Stimulated activated CD4-positive, alpha-beta T cell treated with anti-CD3 and anti-CD28 coated beads, Interleukin-1b, Interleukin-23, amount 100 ng/mL, for 24 hours (primary cell): ENCODE data around the gene ZC3H12C.
"Not testable (repeated sequence)": the region's sequence is repeated elsewhere in the genome, so short reads cannot be mapped to it uniquely, and the experiment has no call there.

ENCODE experiments used
- DNase-seq, 4 experiments: peaks; one replicate each; pipeline ENCODE4 v3.0.0-alpha.2; 2020; ENCODE audit warnings: low read depth in 4 of 4, low spot score in 1 of 4

Gene ZC3H12C

DNA sequence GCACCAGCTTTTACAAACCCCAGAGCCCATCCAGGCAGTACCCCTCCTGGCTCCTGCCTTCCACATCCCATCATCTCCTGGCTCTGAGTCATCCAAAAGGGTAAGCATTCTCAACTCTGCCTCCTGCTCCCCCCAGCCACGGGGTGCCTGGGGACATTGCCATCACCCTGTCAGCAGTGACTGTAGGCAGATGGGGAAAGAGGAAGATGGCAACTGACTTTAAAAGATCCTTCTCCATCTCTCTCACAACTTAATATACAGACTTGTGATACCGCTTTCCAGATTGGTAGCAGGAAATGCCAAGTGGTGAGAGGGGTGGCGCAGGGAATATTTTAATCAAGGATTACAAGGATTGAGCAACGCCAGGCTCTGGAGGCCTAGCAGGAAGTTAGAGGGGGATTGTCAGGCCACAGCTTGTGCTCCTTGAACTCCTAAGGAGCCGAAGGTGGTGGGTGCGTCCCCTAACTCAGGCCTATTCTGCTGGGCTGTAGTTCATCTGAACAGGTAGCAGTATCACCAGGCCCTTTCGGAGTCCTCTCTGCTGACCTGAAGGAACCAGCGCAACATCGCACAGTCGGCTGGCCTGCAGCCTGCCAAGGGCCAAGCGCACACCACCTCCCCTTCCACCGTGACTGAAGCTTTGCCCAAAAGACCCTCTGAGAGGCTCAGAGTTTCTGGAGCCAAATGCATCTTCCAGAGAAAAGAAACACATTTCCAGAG lies 83.3 kb downstream of the ZC3H12C start:
- no peak for DNase-seq

DNA sequence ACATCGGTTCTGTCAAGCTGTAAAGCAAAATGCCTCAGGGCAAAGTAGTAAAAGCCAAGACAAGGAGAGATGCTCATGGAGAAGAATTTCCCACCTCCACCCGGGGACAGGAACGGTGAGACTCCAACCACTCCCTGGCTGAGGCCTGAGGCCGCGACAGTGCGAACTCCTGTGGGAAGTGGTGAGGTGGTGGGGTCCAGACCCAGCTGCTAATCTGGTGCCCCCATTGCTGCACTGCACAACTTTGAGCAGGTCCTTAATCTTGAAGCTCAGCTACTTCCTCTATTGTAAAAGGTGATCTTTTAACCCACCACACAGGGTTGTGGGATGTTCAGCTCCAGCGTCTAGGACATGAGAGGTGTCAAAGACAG lies 83.9 kb downstream of the ZC3H12C start:
- no peak for DNase-seq

DNA sequence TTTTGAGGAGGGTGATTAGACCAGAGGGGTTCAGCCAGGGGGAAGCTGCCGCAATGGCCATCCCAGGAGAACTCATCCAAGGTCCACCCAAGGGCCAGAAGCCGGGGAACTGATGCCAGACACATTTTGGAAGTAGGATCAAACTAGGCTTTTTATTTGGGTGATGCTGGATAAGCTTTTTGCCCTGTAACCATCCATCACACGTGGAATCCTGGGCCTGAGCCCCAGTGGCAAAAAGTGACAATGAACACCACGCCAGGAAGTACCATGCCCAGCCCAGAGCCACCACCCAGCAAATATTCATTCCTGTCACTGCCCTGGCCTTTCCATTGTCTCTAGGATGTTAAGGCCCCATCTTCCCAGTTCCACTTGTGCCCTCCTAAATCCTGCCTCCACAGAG lies 85.9 kb downstream of the ZC3H12C start:
- no peak for DNase-seq

DNA sequence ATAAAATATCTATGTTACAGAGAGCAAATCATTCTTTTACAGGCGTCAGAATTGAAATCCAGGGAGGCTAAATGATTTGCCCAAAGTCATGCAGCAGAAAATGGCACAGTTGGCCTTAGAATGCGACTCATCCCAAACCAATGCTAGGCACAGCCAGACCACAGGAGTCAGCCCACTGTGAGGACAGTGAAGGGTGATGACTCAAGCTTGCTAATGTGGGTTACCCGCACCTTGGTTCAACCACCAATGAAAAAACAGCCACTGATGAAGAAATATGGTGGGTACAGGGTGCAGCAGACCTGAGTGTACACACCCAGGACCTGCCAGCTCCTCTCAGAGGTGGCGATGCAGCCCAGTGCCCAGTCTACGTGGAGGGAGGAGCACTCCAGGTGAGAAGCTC lies 89.7 kb downstream of the ZC3H12C start:
- no peak for DNase-seq

DNA sequence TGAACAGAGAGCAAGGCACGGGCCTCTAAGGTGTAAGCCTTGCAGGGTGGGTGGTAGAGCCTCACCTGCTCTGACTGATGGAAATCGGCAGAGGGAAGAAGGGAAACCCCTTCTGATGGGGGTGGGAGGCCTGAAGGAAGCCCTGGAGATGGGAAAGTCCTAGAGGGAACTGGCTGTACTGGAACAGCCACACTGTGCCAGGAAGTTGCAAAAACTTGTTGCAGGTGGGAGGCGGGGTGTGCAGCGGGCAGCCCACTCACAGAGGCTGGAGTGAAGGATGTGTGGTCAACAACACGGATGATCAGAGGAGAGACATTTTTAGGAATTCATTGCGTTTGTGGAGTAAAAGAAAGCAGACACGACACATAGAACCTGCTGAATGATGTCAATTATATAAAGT lies 91.3 kb downstream of the ZC3H12C start:
- no peak for DNase-seq

DNA sequence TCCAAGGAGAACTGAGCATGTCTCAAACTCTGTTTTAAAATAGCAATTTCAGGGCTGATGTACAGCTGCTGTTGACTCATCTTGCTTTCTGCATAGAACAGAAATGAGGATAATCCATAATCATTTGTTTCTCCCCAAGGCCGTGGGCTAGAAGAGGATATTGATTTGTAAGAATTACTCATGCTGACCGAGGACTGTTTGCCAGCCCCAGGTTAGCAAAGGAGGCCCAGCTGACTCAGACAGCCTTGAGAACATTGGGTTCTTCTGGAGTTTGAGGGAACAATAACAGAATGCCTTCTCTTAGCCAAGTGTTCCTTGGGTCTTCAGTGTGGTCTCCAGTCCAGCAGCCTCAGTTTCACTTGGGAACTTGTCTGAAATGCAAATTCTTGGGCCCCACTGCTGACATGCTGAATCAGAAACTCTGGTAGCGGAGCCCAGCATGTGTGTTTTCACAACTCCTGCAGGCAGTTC lies 92.0 kb downstream of the ZC3H12C start:
- no peak for DNase-seq

DNA sequence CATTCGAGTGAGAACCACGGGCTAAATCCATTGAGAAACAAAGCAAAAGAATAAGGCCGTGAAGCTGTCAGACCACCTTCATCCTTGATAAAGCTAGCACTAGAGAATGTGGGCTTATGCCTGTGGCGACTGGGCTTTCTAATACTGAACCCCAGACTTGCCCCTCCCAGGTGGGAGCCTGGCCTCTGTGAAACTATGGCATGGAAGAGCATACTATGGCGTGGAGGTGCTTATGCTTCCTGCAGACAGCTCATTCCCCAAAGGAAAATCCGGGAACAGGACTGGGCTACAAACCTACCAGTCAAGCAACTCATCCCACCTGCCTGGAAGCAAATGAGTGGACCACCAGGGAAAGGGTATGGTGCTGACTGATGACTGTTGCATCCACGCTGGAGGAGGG lies 92.4 kb downstream of the ZC3H12C start:
- no peak for DNase-seq

DNA sequence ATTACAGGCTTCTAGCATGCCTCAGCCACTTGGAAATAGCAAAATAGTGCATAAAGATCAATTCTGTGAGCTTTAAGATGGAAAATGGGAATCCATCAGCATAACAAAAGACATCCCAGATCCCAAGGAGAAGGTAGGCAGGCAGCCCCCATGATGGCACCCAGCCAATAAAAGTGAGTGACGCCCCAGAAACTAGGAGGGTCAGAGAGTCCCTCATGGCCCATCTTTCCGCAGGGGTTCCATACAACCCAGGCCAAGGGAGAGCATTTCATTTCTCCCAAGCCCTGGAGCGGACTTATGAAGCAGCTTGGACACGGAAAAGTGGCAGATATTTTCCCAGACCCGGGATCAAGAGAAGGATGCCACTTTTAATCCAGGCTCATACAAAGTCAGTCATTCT lies 93.3 kb downstream of the ZC3H12C start:
- no peak for DNase-seq

DNA sequence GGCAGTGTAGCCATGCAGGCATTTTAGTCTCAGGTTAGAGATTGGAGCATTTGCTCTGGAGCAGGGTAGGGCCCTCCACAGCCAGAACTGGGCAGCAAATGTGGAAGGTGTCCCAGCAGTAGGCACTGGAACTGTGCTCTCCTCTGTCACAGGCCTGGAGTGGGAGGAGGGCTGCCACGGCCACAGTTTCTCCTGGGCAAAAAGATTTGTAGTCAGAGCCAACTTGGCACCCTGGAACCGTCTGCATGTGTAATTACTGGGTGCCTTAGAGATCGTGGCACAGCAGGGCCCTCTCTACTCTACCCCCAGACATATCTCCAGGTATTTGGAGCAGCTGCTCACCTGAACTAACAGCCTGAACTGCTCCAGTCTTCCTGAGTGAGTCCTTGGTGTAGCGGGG lies 93.7 kb downstream of the ZC3H12C start:
- no peak for DNase-seq

DNA sequence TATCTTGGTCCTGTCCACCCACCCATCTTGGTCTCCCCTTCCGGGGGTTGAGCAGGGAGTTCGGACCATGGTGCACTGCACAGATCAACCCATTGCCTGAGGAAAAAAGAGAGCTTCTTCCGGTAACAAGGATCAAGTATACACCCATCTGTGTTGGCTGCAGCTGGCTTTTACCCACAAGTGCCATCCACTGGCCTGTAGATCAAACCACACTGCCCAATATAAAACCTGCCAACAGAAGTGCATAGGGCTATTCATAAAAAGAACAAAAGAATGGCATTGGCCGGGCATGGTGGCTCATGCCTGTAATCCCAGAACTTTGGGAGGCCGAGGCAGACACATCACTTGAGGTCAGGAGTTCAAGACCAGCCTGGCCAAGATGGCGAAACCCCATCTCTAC lies 94.5 kb downstream of the ZC3H12C start:
- no peak for DNase-seq

DNA sequence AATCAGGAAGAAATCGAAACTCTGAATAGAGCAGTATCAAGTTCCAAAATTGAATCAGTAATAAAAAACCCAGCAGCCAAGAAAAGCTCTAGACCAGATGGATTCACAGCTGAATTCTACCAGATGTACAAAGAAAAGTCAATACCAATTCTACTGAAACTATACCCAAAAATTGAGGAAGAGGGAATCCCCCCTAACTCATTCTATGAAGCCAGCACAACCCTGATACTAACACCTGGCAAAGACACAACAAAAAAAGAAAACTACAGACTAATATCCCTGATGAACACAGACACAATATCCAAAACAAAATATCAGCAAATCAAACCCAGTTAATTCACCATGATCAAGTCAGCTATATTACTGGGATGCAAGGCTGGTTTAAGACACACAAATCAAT lies 97.7 kb downstream of the ZC3H12C start:
- DNase-seq = no peak

DNA sequence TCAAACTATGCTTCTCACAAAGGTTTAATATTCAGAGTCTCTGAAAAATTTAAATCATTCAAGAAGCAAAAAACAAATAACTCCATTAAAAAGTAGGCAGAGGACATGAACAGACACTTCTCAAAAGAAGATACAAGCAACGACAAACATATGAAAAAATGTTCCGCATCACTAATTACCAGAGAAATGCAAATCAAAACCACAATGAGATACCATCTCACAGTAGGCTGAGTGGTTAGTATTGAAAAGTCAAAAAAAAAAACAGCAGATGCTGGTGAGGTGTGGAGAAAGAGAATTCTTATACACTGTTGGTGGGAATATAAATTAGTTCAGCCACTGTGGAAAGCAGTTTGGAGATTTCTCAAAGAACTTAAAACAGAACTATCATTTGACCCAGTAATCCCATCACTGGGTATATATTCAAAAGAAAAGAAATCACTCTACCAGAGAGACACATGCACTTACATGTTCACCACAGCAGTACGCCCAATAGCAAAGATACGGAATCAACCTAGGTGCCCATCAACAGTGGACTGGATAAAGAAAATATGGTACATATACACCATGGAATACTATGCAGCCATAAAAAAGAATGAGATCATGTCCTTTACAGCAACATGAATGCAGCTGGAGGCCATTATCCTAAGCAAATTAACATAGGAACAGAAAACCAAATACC lies 99.6 kb downstream of the ZC3H12C start:
- not testable (repeated sequence) for DNase-seq

DNA sequence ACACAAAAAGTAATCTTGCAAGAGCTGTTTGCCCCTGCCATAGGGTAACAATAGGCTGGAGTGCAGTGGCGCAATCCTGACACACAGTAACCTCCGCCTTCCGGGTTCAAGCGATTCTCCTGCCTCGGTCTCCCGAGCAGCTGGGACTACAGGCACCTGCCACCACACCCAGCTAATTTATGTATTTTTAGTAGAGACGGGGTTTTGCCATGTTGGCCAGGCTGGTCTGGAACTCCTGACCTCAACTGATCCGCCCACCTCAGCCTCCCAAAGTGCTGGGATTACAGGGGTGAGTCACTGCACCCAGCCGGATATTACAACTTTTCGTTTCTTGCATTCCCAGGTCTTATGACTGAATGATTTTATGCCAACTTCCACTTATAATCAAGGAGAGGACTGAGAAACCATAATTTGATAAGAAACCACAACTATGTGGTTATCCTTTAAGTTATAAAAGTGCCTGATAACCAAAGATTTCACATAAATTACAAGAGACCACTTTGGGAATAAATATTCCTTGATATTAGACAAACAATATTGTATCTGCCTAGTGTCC lies 101.1 kb downstream of the ZC3H12C start:
- not testable (repeated sequence) for DNase-seq

DNA sequence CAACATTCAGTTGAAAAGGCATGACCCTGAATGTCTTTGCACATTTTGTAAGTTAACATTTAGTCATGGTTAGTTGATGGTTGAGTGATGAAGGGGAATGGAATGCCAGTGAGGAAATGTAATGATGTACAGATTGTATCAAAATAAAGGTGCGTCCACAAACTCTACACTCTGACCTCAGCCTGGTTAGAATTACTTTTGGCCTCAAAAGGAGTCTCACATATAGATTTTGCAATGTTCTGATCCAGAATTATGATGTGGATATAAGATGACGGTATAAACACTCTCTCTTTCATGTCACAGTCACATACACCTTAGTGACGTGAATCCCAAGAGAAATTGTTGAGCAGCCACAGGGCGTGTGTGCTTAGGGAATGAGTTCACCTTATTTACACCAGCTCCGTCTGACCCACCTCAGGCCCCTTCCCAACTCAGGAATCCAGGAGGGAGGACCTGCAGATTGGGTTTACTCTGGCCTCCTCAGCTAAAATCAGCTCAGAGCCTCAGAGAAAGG lies 103.1 kb downstream of the ZC3H12C start:
- DNase-seq = no peak

DNA sequence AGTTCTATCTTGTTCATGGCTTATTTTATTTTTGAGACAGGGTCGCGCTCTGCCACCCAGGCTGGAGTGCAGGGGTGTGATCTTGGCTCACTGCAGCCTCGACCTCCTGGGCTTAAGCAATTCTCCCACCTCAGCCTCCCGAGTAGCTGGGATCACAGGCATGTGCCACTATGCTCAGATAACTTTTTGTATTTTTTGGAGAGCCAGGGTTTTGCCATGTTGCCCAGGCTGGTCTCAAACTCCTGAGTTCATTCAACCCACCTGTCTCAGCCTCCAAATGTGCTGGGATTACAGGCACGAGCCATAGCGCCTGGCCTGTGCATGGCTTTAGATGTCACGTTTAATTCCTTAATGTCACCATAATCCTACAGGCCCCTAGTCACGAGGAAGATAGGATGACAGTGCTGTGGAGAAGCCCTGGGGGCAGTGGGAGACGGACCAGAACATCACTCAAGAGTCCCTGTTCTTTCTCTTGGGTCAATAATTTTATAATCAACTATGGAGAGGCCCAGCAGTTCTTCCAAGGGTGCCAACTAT lies 103.8 kb downstream of the ZC3H12C start:
- DNase-seq = no peak

DNA sequence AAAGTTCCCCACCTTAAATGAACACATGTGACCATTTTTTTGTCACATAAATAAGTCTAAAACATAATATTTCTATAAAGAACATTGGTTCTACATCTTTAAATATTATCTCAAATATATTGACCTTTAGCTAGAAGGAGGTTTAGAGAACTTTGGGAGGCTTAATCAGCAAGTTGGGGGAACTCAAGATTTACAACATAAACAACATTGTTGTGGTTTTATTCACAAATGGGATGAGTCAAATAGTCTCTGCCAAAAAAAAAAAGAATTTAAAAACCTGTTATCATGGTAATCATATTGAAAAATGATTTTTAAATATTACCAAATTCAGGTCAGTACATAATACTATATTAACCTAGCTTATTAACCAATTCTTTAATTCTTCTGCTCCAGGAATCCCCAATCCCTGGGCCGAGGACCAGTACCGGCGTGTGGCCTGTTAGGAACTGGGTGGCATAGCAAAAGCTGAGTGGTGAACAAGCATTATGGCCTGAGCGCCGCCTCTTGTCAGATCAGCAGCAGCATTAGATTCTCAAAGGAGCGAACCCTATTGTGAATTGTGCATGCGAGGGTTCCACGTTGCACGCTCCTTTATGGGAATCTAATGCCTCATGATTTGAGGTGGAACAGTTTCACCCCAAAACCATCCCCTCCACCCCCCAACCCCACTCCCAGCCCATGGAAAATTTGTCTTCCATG lies 105.0 kb downstream of the ZC3H12C start:
- no peak for DNase-seq

DNA sequence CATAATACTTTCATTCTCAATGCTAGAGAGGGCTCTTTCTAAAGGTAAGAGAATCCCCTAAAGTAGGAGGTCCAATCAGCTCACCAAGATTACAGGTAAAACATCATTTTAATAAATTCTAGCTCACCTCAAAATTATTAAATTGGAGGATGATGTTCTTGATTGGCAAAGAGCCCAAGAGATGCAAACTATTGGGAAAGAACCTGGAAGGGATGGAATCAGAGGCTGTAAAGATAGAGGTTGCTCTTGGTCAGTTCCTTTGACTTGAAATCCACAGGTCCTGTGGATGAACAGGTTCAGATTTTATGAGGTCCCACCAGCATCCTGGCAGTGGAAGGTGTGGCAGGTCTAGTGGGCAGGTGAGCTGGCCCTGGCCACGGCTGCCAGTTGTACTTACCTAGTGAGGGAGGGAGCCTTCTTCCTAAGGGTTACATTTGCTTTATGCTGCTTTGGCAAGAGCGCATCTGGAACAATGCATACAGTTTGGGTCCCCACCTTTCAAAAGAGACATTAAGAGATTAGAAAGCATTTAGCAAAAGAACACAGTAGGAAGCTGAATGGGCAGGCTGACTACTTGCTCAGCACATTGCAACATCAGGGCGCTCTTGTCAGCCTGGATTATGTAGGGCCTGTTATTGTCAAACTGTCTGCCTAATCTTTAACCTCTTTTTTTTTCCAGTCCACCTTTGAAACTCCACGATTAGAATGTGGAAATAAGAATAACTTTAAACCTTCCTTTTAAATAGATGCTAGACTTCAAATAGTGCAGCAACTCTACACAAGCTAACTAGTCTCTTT lies 106.2 kb downstream of the ZC3H12C start:
- no peak for DNase-seq

DNA sequence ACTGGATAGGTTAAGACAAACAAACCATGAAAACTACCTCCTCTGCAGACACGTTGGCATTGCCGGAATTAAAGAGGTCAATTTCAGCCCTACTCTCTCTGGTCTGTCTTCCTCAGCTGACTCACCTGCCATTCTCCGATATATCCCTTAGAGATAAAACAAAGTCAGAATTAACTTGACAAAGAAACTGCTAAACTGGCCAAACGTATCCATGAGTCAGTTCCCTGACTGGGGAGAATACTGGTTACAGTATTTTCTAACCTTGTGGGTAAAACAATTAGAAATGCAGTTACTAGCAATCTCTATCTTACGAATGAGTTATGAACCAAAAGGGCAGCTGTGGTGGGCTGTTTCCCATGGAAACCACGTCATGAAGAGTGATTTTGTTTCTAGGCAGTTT lies 107.0 kb downstream of the ZC3H12C start:
- DNase-seq = no peak

DNA sequence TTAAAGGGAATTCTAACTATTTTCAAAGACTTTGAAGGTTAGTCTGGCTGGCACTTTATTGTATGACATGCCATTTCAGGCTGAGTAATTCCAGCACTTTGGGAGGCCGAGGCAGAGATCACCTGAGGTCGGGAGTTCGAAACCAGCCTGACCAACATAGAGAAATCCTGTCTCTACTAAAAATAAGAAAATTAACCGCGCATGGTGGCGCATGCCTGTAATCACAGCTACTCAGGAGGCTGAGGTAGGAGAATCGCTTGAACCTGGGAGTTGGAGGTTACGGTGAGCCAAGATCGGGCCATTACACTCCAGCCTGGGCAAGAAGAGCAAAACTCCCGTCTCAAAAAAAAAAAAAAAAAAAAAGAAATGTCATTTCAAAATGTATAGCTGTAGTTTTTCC lies 107.6 kb downstream of the ZC3H12C start:
- DNase-seq = no peak

DNA sequence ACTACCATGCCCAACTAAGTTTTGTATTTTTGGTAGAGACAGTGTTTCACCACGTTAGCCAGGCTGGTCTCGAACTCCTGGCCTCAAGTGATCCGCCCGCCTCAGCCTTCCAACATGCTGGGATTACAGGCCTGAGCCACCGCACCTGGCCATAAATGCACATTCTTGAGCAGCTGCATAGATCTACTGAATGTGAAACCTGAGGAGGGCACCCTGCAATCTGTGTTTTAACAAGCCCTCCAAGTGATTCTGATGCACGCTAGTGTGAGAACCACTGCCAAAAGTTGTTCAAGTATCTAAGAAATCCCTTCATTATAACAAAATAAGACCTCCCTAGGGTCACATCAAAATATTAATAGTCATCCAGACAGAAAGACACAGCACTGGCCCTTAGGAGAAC lies 113.9 kb downstream of the ZC3H12C start:
- DNase-seq = no peak
